NCI-H2171 treated with DMSO at 0.1 percent for 48 hours (cell line): ENCODE results near the gene LRRK1.

Source experiments
- DNase-seq: peaks from one replicate; lab custom pipeline; 2025; lab: John Stamatoyannopoulos, UW

The LRRK1 gene

DNA sequence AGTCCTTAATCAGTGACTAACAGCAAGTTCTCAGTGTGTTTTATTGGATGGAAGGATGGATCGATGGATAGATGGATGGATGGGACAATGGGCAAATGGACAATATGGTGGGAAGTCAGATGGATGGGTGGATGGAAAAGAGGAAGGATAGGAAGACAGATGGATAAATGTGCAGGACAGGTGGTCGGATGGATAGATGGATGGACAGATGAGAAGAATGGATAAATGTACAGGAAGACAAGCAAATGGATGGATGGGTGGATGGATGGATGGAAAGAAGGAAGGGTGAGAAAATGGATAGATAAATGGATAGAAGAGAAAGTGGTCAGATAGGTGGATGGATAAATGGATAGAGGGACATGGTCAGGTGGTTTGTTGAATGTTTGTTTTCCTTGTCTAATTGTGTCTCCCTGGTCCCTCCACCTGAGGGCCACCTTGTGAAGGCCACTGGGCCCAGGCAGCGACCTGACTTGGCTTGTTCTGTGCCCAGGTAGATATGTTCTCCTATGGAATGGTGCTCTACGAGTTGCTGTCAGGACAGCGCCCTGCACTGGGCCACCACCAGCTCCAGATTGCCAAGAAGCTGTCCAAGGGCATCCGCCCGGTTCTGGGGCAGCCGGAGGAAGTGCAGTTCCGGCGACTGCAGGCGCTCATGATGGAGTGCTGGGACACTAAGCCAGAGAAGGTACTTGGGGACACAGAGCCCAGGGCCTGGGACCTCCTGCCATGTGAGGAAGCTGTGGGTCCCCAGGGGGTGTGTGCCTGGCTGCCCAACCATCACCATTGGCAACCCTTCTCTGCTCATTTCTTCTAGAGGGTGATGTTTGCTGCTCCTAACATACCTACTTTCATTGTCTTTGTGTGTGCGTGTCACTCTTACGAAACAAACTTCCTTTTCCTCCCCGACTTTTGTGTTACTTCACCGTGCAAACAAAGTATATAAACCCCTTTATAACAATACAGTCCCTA is 137.5 kb downstream of the LRRK1 start:
- DNase-seq, result no peak

DNA sequence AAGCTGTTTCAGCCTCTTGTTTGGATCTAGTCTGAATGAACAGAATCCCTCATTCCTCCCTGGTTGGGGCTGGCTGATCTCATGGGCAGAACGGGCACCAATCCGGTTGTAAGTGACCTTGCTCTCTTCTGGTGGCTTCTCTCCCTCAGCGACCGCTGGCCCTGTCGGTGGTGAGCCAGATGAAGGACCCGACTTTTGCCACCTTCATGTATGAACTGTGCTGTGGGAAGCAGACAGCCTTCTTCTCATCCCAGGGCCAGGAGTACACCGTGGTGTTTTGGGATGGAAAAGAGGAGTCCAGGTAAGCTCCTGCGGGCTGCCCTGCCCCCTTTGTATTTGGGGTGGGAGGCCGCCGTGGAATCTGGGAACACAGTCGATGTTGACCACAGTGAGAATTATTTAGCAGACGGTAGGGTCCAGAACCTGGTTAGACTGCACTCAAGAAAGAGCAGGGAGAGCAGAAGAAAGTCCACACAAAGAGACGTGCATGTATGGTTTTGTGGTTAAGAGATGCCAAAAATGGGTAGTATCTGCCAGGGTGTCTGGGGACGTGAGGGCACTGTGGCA is 138.8 kb downstream of the LRRK1 start:
- no peak for DNase-seq

DNA sequence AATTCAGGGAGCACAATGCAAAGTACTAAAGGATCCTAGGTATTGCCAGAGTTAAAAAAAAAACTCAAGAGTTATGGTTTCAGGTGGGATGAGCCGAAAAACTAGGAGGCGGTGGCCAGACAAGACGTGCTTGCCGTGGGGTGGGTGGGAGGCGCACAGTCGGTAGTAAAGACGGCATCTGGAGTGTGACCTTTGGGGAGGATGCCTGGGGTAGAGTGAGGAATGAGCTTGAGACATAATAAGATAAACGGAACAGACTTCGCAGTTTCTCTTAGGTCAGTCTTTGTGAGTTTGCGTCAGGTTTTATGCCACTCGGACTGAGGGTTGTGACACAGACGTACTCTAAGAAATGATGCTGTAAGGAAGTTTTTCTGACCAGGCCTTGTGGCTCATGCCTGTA is 139.6 kb downstream of the LRRK1 start:
- DNase-seq, result no peak

GRCh38 chr15:101059381-101060341 is 140.5 kb downstream of the LRRK1 start:
- no peak for DNase-seq

- no peak for DNase-seq
These were observed 141.7 kb downstream of the LRRK1 start for GRCh38 chr15:101060576-101061551.

DNA sequence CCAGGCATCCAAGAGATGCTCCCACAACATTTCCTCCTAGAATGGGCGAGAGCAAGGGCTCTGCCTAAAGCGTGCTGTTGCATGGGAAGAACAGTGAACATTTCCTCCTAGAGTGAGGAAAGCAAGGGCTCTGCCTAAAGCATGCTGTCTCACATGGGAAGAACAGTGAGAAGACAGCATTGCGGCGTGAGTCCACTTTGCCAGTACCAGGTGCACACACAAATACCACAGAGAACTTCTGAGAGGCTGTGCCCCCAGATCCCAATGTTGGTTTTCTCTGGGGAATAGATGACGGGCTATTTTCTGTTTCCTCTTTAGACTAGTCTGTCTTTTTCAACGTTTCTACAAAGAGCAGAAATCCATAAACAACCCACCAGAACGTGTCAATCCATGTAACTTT is 142.9 kb downstream of the LRRK1 start:
- no peak for DNase-seq

DNA sequence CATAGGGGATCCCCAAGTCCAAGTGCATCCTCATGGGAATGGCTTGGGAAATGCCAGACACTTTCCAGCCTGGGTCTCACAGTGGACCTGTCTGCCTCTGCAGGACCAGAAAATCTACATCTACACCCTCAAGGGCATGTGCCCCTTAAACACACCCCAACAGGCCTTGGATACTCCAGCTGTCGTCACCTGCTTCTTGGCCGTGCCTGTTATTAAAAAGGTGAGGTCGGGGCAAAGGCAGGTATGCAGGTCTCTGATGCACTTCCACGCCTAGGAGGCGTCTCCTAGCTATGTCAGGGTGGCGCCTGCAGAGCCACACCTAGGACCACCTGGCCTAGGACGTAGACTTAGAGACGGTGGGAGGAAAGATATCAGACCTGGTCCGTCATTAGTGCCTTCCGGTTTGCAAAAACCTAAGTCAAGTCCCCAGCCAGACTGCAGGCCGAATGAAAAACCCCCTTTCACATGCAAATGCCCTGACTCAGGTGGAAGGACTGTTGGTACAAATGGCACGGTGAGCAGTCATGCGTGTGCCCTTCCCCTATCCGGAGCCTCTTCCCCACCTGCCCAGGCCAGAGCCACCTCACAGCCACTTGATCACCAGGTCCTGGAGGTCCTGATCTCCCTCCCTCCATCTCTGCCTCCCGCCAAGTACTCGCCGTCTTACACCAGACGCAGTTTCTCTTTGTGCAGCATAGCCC is 143.5 kb downstream of the LRRK1 start:
- no peak for DNase-seq

DNA sequence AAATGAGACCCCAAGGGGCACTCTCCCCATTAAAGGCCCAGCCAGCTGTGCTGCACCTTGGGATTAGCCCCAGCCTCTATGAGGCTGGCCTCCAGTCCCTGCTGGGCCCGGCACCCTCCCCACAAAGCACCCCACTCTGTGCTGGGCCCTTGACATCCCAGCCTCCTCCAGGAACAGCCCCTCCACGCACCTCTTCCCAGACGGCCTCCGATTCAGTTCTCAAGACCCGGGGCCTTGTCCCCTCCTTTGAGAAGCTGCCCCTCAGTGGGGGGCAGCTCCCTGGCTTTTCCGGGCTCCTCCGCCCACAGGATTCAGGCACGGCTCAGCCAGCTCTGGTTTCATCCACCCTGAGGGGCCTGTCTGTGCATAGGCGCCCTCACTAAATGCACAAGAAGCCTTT is 144.1 kb downstream of the LRRK1 start:
- DNase-seq, result no peak

DNA sequence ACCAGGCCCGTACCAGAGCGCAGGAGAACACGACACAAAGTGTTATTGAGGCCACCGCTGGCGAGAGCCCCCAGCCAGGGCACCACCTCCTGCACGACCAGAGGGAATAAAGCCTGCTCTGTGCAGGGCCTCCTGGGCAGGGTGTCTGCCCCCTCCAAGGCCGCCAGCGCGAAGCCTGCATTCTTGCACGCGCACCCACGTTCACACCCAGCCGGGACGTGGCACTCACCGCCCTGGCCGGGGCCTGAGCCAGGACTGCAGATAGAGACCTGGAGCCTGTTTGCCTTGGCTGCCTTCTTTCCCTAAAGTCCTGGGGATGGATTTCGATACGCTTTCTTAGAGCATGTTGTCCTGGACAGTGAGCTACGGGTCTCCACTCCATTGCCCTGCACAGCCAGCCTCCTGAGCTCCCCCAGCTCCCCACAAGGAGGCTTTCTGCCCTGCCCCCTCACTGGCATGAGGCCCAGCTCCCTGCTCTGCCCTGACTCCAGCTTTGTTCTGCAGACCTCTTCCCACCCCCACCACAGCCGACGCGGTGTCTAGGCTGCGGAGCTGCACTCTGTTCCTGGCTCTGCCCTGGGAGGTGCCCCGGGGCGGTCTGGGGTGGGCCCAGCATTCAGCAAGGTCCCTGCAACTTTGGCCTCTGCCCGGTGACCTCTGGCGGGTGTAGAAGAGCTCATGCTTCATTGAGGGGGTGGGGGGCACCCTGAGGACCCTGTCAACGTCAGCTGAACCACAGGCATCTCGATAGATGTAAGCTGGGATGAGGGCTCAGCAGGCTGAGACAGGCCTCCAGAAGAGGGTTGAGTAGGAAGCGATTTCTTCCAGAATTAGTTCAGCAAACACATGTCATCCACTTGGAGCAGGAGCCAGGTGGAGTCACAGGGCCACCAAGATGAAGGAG is 145.0 kb downstream of the LRRK1 start:
- DNase-seq, result no peak

- no peak for DNase-seq
These were observed 145.8 kb downstream of the LRRK1 start for GRCh38 chr15:101064795-101065569.

DNA sequence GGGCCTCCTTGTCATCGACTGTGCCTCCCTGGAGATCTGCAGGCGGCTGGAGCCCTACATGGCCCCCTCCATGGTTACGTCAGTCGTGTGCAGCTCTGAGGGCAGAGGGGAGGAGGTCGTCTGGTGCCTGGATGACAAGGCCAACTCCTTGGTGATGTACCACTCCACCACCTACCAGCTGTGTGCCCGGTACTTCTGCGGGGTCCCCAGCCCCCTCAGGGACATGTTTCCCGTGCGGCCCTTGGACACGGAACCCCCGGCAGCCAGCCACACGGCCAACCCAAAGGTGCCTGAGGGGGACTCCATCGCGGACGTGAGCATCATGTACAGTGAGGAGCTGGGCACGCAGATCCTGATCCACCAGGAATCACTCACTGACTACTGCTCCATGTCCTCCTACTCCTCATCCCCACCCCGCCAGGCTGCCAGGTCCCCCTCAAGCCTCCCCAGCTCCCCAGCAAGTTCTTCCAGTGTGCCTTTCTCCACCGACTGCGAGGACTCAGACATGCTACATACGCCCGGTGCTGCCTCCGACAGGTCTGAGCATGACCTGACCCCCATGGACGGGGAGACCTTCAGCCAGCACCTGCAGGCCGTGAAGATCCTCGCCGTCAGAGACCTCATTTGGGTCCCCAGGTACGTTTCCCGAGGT is 146.5 kb downstream of the LRRK1 start:
- DNase-seq, result no peak

DNA sequence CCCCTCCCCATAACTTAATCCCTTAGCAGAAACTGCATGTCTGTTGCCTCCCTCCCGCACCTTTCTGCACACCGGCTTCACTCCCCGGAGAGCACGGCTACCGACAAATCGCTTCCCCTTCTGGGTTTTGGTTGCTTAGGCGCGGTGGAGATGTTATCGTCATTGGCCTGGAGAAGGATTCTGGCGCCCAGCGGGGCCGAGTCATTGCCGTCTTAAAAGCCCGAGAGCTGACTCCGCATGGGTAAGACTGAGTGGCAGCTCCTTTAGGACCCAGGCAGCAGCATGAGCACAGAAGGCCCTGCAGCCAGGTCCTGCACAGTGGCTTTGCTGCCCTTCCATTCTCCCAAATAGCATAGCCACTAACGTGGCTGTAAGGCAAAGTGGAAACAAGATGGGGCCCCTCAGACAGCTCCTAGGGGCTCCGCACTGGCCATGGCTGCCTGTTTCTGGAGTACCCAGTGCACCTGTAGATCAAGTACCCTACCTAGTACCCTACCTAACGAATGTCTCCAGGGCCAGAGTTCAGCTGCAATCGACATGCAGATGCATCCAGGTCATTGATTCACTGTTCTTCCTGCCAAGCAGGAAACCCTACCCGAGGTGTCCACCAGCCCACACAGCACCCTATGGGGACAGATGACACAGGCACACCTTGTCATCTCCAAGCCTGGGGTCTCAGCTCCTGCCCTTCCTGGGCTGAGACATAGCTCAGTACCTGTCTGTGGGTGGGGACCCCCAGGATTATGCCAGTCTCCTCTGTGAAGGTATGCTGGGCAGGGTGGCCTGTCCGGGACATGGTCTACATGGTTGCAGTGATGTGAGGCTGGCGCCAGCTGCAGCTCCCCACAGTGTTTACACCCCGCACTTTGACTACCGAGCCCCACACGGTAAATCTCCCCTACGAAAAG is 147.6 kb downstream of the LRRK1 start:
- DNase-seq, result no peak

DNA sequence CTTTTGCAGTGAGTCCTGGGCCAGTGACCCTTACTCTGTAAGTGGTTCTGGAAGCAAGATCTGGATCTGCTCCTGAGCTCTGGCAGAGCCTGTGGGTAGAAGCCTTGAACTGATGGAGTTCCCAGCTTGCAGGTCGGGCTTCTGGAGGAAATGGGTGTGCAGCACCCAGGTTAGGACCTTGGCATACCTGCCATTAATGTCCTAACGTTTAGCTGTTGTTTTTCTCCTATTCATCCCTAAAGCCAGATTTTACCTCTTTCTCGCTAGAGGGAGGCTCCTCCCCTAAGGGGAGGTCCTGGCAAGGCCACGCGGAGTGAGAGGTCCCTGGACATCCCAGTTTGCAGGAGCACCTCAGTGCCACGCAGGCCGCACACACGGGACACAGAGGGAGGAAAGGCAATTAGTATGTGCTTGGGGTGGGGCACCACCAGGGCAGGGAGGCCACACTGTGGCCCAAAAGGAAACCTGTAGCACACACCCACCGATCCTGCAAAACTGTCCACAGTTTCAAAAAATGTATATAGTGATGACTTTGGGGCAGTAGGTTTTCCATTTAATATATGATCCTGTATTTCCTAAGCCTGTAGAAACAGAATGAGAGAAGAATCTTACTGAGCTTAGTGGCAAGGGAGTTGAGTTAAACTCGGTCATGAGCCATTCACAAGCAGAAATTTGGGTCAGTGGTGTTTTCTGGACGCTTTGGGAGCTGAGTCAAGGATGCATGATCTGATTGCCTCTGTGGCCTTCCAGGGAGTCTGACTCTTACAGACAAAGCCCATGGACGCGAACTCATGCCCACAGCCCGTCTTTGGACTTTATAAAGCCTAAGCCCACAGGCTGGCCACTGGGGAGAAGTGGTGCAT is 148.7 kb downstream of the LRRK1 start:
- no peak for DNase-seq

DNA sequence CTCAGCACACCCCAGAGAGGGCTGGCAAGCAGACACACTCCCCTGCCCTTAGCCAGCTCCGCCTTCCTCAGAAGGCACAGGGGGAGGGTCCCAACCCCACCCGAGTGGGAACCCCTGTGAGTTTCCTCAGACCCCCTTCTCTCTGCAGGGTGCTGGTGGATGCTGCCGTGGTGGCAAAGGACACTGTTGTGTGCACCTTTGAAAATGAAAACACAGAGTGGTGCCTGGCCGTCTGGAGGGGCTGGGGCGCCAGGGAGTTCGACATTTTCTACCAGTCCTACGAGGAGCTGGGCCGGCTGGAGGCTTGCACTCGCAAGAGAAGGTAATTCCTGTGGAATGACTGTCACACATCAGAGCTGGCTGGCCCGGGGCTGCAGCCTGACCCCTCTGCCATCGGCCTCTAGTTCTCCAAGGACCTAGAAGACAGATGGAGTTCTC is 149.4 kb downstream of the LRRK1 start:
- DNase-seq, result no peak

GRCh38 chr15:101068961-101069653 is 149.9 kb downstream of the LRRK1 start:
- DNase-seq, result no peak

DNA sequence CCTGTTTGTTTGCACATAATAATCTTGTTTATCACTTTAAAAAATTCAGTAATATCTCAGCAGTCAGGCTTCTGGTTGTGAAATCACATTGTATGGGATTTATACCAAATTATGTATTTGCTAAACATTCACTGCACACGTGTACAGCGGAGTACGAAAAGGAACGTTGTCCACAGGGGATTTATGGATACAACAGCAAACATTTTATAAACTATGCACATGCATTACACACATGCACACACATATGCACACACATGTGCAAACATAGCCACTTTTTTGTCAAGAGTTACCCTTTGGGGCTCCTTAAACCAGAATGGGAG is 150.5 kb downstream of the LRRK1 start:
- DNase-seq, result no peak
